IMR-90 (cell line): ENCODE data around the gene SARS1. TPM values are rescaled to one million over a fixed set of nuclear protein-coding genes. Genes with fewer than 3 reads are reported as not detected.

Experiments used
- ATAC-seq: fragments of 200-7000 bp; cut with Tn5 transposase; 2 replicates; pipeline ENCODE4 v1.9.1; 2020; ENCODE audit warnings: low read depth, mild to moderate bottlenecking, moderate library complexity
- BruUV-seq: library from RNA; stranded (reverse); fragments of 400-500 nt; replicated peaks from 2 replicates; lab custom pipeline; 2021; lab: Mats Ljungman, UMichigan
- CTCF ChIA-PET: fragments of 300-600 bp; formaldehyde crosslinking; extraction: SDS; loops from one replicate; lab custom pipeline; 2021; ENCODE audit warnings: antibody characterized with exemption; lab: Yijun Ruan, JAX
- POLR2A ChIA-PET: fragments of 300-600 bp; sonication (Branson Sonifier 250); formaldehyde crosslinking; loops from one replicate; lab custom pipeline; 2022; ENCODE audit warnings: antibody characterized with exemption; ENCODE audit not compliant: unreplicated experiment; lab: Charles Lee
- DNase-seq: peaks from one replicate; pipeline ENCODE4 v3.0.0; 2013
- H2AFZ ChIP-seq: replicated peaks from 2 replicates; pipeline ENCODE3; 2013; ENCODE audit warnings: low read length, mild to moderate bottlenecking; ENCODE audit not compliant: poor library complexity
- H2AK5ac ChIP-seq: 2 replicates; pipeline ENCODE4 v1.6.1; 2013; ENCODE audit warnings: low read depth, low read length, inconsistent platforms
- H2AK9ac ChIP-seq: replicated peaks from 2 replicates; pipeline ENCODE3; 2013; ENCODE audit warnings: mild to moderate bottlenecking, low read depth, low read length, moderate library complexity; ENCODE audit not compliant: poor library complexity
- H2BK120ac ChIP-seq: 2 replicates; pipeline ENCODE4 v1.6.1; 2013; ENCODE audit warnings: low read depth, low read length, inconsistent platforms
- H2BK15ac ChIP-seq: 3 replicates; pipeline ENCODE4 v1.6.1; 2013; ENCODE audit warnings: low read depth, low read length, inconsistent platforms
- H2BK20ac ChIP-seq: 2 replicates; pipeline ENCODE4 v1.6.1; 2013; ENCODE audit warnings: low read depth, mild to moderate bottlenecking, inconsistent platforms, low read length, moderate library complexity
- H2BK5ac ChIP-seq: 2 replicates; pipeline ENCODE4 v1.6.1; 2013; ENCODE audit warnings: mild to moderate bottlenecking, low read depth, low read length, inconsistent platforms; ENCODE audit not compliant: poor library complexity, severe bottlenecking
- H3K14ac ChIP-seq: replicated peaks from 2 replicates; pipeline ENCODE4 v1.6.1; 2013; ENCODE audit warnings: low read depth, low read length, inconsistent platforms
- H3K18ac ChIP-seq: 2 replicates; pipeline ENCODE4 v1.6.1; 2013; ENCODE audit warnings: low read depth, low read length, control low read depth
- H3K23ac ChIP-seq: 2 replicates; pipeline ENCODE4 v1.6.1; 2013; ENCODE audit warnings: low read depth, low read length, inconsistent platforms
- H3K27ac ChIP-seq: 2 replicates; pipeline ENCODE4 v1.5.1; 2013; ENCODE audit warnings: mild to moderate bottlenecking, control low read depth, low read length; ENCODE audit not compliant: insufficient read depth
- H3K27me3 ChIP-seq: 2 replicates; pipeline ENCODE4 v1.6.1; 2013; ENCODE audit warnings: low read length; ENCODE audit not compliant: control insufficient read depth, insufficient read depth
- H3K36me3 ChIP-seq: 2 replicates; pipeline ENCODE4 v1.6.1; 2013; ENCODE audit warnings: low read length, mixed read lengths; ENCODE audit not compliant: control insufficient read depth, insufficient read depth
- H3K4ac ChIP-seq: 2 replicates; pipeline ENCODE4 v1.6.1; 2013; ENCODE audit warnings: low read depth, low read length, inconsistent platforms
- H3K4me1 ChIP-seq: 2 replicates; pipeline ENCODE4 v1.6.1; 2013; ENCODE audit warnings: low read length, mixed read lengths; ENCODE audit not compliant: control insufficient read depth, insufficient read depth
- H3K4me2 ChIP-seq: 2 replicates; pipeline ENCODE4 v1.6.1; 2013; ENCODE audit warnings: low read depth, mild to moderate bottlenecking, control low read depth, low read length, moderate library complexity
- H3K4me3 ChIP-seq: 2 replicates; pipeline ENCODE4 v1.5.1; 2013; ENCODE audit warnings: low read depth, mild to moderate bottlenecking, control low read depth, low read length, moderate library complexity; ENCODE audit not compliant: insufficient read depth
- H3K56ac ChIP-seq: 2 replicates; pipeline ENCODE4 v1.6.1; 2013; ENCODE audit warnings: low read length, inconsistent platforms; ENCODE audit not compliant: insufficient read depth; ENCODE audit errors: extremely low read depth
- H3K79me1 ChIP-seq, 2 experiments: 2 replicates each; pipeline ENCODE4 v1.6.1; 2013; ENCODE audit warnings: low read length in 2 of 2, inconsistent platforms in 1 of 2, low read depth in 1 of 2
- H3K9ac ChIP-seq: 2 replicates; pipeline ENCODE4 v1.6.1; 2013; ENCODE audit warnings: low read depth, low read length, control low read depth
- H3K9me1 ChIP-seq: 2 replicates; pipeline ENCODE4 v1.6.1; 2013; ENCODE audit warnings: low read length, inconsistent platforms; ENCODE audit not compliant: insufficient read depth
- H3K9me3 ChIP-seq: 2 replicates; pipeline ENCODE4 v1.6.1; 2013; ENCODE audit warnings: low read length; ENCODE audit not compliant: control insufficient read depth, insufficient read depth
- H4K20me1 ChIP-seq: 2 replicates; pipeline ENCODE4 v1.6.1; 2013; ENCODE audit warnings: low read length, inconsistent platforms; ENCODE audit not compliant: insufficient read depth
- H4K5ac ChIP-seq: 2 replicates; pipeline ENCODE4 v1.6.1; 2013; ENCODE audit warnings: mild to moderate bottlenecking, low read depth, low read length, control low read depth
- H4K8ac ChIP-seq, 2 experiments: 2 replicates each; pipeline ENCODE4 v1.6.1; 2013; ENCODE audit warnings: low read depth in 2 of 2, low read length in 2 of 2, control low read depth in 1 of 2, inconsistent platforms in 1 of 2
- H4K91ac ChIP-seq: 2 replicates; pipeline ENCODE4 v1.6.1; 2013; ENCODE audit warnings: low read depth, low read length, inconsistent platforms; ENCODE audit not compliant: insufficient read depth
- BHLHE40 ChIP-seq: fragments of 150-350 bp; IDR thresholded peaks from 2 replicates; pipeline ENCODE4 v1.6.1; 2016; ENCODE audit warnings: mild to moderate bottlenecking, low read depth, low read length
- CEBPB ChIP-seq: IDR thresholded peaks from 2 replicates; pipeline ENCODE4 v1.6.1; 2012; ENCODE audit warnings: low read depth, low read length, improper control_type of control experiment
- CHD1 ChIP-seq: IDR thresholded peaks from 2 replicates; pipeline ENCODE4 v1.6.1; 2012; ENCODE audit warnings: low read depth, low read length, improper control_type of control experiment
- FOS ChIP-seq: fragments of 150-350 bp; IDR thresholded peaks from 2 replicates; pipeline ENCODE4 v1.6.1; 2016; ENCODE audit warnings: low read depth, low read length
- MAFK ChIP-seq: IDR thresholded peaks from 2 replicates; pipeline ENCODE4 v1.6.1; 2012; ENCODE audit warnings: low read depth, low read length, improper control_type of control experiment
- MXI1 ChIP-seq: IDR thresholded peaks from 2 replicates; pipeline ENCODE4 v1.6.1; 2012; ENCODE audit warnings: low read depth, mild to moderate bottlenecking, low read length, moderate library complexity, borderline replicate concordance
- POLR2A ChIP-seq: IDR thresholded peaks from 2 replicates; pipeline ENCODE4 v1.6.1; 2012; ENCODE audit warnings: mild to moderate bottlenecking, low read depth, low read length
- RCOR1 ChIP-seq: IDR thresholded peaks from 2 replicates; pipeline ENCODE4 v1.6.1; 2012; ENCODE audit warnings: mild to moderate bottlenecking, low read length, improper control_type of control experiment; ENCODE audit not compliant: insufficient replicate concordance
- RFX5 ChIP-seq: IDR thresholded peaks from 2 replicates; pipeline ENCODE4 v1.8.0; 2012; ENCODE audit warnings: low read depth, mild to moderate bottlenecking, low read length, moderate library complexity
- SMC3 ChIP-seq: fragments of 150-350 bp; IDR thresholded peaks from 2 replicates; pipeline ENCODE4 v1.6.1; 2016; ENCODE audit warnings: low read depth, mild to moderate bottlenecking, antibody characterized with exemption, low read length, moderate library complexity
- WGBS, 2 experiments: methylation state at CpG; one replicate each; pipeline versions ENCODE4 v1.1.5 to v1.1.7; 2013; ENCODE audit warnings: missing lambda C conversion rate in 2 of 2; ENCODE audit not compliant: insufficient read length in 1 of 2; ENCODE audit errors: extremely low coverage in 2 of 2; 5-methylcytosine and 5-hydroxymethylcytosine counted together
- dilution Hi-C: fragments of 300-500 bp; cut with HindIII; formaldehyde crosslinking; loops from one replicate; pipeline ENCODE4 v1.14.3; 2018; ENCODE audit warnings: low sequenced_read_pairs; ENCODE audit not compliant: unreplicated experiment
- in situ Hi-C: fragments of 300-500 bp; cut with MboI; formaldehyde crosslinking; loops from 3 replicates; pipeline ENCODE4 v1.14.3; 2019; ENCODE audit warnings: low sequenced_read_pairs, inconsistent platforms, mixed read lengths
- intact Hi-C: fragments of 100-400 bp; cut with micrococcal nuclease; formaldehyde crosslinking; loops from 2 replicates; pipeline ENCODE4 v1.10.0; 2022
- polyA plus RNA-seq, 3 experiments: library from polyadenylated mRNA; depleted of rRNA; stranded (reverse); fragments of >200 nt; gene quantifications; 2 replicates each; pipeline ENCODE4 v1.2.3, GENCODE V29; 2012; ENCODE audit warnings: low replicate concordance in 1 of 3
- total RNA-seq: library from RNA; depleted of rRNA; stranded (reverse); fragments of >200 nt; gene quantifications from 2 replicates; pipeline ENCODE4 v1.2.3, GENCODE V29; 2012
- TF ChIP-seq, protein P1 (sequence below): fragments of 150-350 bp; IDR thresholded peaks from 2 replicates; pipeline ENCODE4 v1.6.1; 2017; ENCODE audit warnings: mild to moderate bottlenecking, antibody characterized with exemption, low read length, low read depth
- TF ChIP-seq, protein P2 (sequence below): fragments of 150-350 bp; IDR thresholded peaks from 2 replicates; pipeline ENCODE4 v1.6.1; 2016; ENCODE audit warnings: low read depth, mild to moderate bottlenecking, low read length, moderate library complexity, borderline replicate concordance
- TF ChIP-seq, protein P3 (sequence below): conservative IDR thresholded peaks from 2 replicates; pipeline ENCODE4 v1.5.1; 2012; ENCODE audit warnings: mild to moderate bottlenecking, low read depth, low read length, improper control_type of control experiment

The SARS1 gene
- total and polyA plus RNA-seq, 2 of the 4 experiments (the other 2 are of a cell fraction): 231 to 348 TPM

DNA sequence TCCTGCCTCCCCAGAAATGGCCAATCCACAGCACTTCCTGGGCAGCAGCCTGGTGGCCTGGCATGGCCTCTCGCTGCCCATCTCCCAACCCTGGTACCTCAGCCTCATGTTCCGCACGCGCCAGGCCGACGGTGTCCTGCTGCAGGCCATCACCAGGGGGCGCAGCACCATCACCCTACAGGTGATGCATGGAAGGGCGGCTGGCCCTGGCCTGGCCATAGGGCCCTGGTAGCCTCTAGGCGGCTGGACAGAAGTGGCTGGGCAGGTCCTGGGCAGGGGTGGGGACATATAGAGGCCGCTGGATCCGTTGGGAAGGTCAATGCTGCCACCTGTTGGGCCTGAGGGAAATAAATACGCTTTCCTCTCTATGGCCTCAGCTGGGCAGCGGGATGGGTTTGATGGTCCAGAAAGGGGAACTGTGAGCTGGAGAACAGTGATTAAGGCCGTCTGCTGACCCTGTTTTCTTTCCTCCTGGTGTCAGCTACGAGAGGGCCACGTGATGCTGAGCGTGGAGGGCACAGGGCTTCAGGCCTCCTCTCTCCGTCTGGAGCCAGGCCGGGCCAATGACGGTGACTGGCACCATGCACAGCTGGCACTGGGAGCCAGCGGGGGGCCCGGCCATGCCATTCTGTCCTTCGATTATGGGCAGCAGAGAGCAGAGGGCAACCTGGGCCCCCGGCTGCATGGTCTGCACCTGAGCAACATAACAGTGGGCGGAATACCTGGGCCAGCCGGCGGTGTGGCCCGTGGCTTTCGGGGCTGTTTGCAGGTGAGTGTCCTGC, 50.1 kb downstream of the SARS1 start:
- no peaks in the 10 kb centered on the region for H3K4me1 ChIP-seq
- H3K4ac ChIP-seq: peak overlapping the region; percentile 61
- H3K9me1 ChIP-seq: no peaks in the 10 kb centered on the region; the same call in 1 of the 2 replicates
- in situ Hi-C loops (loop anchor here (10.0 kb wide), 1 partner anchor 271 kb away; the partner anchor contains the start of gene GPR61), dilution Hi-C loops (no loop called here), intact Hi-C loops (loop anchor here (1.0 to 5.0 kb wide), 4 partner anchors 62 to 269 kb away; a partner anchor contains a TSS)
- H4K20me1 ChIP-seq: no peaks in the 10 kb centered on the region
- H3K27me3 ChIP-seq: no peaks in the 10 kb centered on the region
- H2BK15ac ChIP-seq: no peak overlapping the region
- H3K56ac ChIP-seq: no peak overlapping the region
- WGBS, 2 experiments: 38% methylated on average over 4 of the region's 29 CpGs; no CpG with 5 or more reads in 1 of the 2 experiments
- BruUV-seq: no TSS peak
- peak; percentile 79 for DNase-seq
- no peak overlapping the region for H3K9ac ChIP-seq
- CTCF ChIA-PET: interaction anchor here (0.8 to 1.2 kb wide), 3 partner anchors 10 to 136 kb away, joined by 4 to 6 read pairs (median 4); no protein-coding TSS in a partner anchor
- no peak overlapping the region for H3K27ac ChIP-seq
- POLR2A ChIA-PET: no interaction called here
- H2AK5ac ChIP-seq: peak overlapping the region; percentile 73
- no peak overlapping the region for H3K18ac ChIP-seq
- peak; percentile 97 for ATAC-seq
- H3K14ac ChIP-seq: no peak overlapping the region
- 0 out of 2 replicates have a peak, but pooled peaks cover 1% of the 10 kb centered on the region for H3K36me3 ChIP-seq
- no peak overlapping the region for H2BK5ac ChIP-seq
- no peak overlapping the region for H3K23ac ChIP-seq
- no peaks in the 10 kb centered on the region for H3K79me1 ChIP-seq
- peak overlapping the region; percentile 57 for H2BK120ac ChIP-seq
- no peak overlapping the region; the same call in 1 of the 2 replicates for H2BK20ac ChIP-seq
- no peak overlapping the region for H3K4me2 ChIP-seq
- peaks cover 2% of the 10 kb centered on the region; the same call in 1 of the 2 replicates for H3K9me3 ChIP-seq
- peak overlapping the region in 1 of 2 experiments; percentile 47; a peak in 1 of 4 replicates for H4K8ac ChIP-seq
- no peak overlapping the region for H4K91ac ChIP-seq
- no peak overlapping the region for H3K4me3 ChIP-seq
- no peak overlapping the region for H4K5ac ChIP-seq
- H2AFZ ChIP-seq: peak overlapping the region; percentile 82
- peak overlapping the region; percentile 83 for H2AK9ac ChIP-seq
- TF ChIP-seq, protein P1, sequence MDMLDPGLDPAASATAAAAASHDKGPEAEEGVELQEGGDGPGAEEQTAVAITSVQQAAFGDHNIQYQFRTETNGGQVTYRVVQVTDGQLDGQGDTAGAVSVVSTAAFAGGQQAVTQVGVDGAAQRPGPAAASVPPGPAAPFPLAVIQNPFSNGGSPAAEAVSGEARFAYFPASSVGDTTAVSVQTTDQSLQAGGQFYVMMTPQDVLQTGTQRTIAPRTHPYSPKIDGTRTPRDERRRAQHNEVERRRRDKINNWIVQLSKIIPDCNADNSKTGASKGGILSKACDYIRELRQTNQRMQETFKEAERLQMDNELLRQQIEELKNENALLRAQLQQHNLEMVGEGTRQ: no peak
- TF ChIP-seq MXI1 (peak; percentile 63; the same call in 1 of the 2 replicates), RFX5 (no peak), CHD1 (no peak), BHLHE40 (0 out of 2 replicates have a peak, but pooled peaks have one; percentile 12), FOS (no peak), RCOR1 (no peak), SMC3 (peak; percentile 97), POLR2A (no peak), CEBPB (no peak), MAFK (no peak)
- TF ChIP-seq, protein P2, sequence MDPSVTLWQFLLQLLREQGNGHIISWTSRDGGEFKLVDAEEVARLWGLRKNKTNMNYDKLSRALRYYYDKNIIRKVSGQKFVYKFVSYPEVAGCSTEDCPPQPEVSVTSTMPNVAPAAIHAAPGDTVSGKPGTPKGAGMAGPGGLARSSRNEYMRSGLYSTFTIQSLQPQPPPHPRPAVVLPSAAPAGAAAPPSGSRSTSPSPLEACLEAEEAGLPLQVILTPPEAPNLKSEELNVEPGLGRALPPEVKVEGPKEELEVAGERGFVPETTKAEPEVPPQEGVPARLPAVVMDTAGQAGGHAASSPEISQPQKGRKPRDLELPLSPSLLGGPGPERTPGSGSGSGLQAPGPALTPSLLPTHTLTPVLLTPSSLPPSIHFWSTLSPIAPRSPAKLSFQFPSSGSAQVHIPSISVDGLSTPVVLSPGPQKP: no peak
- TF ChIP-seq, protein P3, sequence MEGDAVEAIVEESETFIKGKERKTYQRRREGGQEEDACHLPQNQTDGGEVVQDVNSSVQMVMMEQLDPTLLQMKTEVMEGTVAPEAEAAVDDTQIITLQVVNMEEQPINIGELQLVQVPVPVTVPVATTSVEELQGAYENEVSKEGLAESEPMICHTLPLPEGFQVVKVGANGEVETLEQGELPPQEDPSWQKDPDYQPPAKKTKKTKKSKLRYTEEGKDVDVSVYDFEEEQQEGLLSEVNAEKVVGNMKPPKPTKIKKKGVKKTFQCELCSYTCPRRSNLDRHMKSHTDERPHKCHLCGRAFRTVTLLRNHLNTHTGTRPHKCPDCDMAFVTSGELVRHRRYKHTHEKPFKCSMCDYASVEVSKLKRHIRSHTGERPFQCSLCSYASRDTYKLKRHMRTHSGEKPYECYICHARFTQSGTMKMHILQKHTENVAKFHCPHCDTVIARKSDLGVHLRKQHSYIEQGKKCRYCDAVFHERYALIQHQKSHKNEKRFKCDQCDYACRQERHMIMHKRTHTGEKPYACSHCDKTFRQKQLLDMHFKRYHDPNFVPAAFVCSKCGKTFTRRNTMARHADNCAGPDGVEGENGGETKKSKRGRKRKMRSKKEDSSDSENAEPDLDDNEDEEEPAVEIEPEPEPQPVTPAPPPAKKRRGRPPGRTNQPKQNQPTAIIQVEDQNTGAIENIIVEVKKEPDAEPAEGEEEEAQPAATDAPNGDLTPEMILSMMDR: peak; percentile 99
